GM12892 (cell line): Measurements from ENCODE around the gene IFNGR1.

Experiments used
- POLR2A ChIP-seq: IDR thresholded peaks from 2 replicates; pipeline ENCODE4 v1.6.1; 2011; ENCODE audit warnings: low read depth, low read length, control low read depth
- POLR2AphosphoS5 ChIP-seq: IDR thresholded peaks from 2 replicates; pipeline ENCODE4 v1.6.1; 2011; ENCODE audit warnings: low read depth, low read length, control low read depth

DNA sequence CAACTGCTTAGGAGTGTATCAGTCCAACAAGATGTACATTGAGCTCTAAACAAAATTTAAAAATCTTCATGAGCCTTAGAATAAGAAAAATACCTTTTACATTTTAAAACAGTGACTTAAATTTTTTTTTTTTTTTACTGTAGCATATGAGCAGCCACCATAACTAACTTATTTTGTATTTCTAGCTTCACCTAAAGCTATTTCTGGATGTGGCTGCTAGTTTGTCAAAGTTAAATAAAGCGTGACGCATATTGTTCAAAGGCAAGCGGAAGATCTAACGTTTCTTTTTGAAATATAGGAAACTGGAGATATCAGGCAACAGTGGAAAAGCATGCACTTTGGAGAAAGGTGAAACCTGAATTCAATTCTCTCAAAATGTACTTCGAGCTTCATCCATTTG is 42.5 kb downstream of the IFNGR1 start:
- TF ChIP-seq POLR2A (no peak), POLR2AphosphoS5 (no peak)
